ENCODE data around the gene NR0B1.

- TF ChIP-seq EZH2 (IDR thresholded peaks at IDR 0.05; ENCODE audit: insufficient read depth, poor library complexity, severe bottlenecking): no peak
- no peak for TF ChIP-seq EZH2phosphoT487 (IDR thresholded peaks at IDR 0.05; ENCODE audit: insufficient read depth, low read depth)
Measured at GRCh38 chrX:30296408-30297254, 12.6 kb downstream of the NR0B1 start.
